Smooth muscle cell (in vitro differentiated cells): Measurements from ENCODE around the gene DTD2. TPM values are rescaled to one million over a fixed set of nuclear protein-coding genes. Genes with fewer than 3 reads are reported as not detected.

Source experiments
- DNase-seq: peaks from one replicate; lab custom pipeline; 2025; ENCODE audit not compliant: unreplicated experiment; lab: John Stamatoyannopoulos, UW
- H2AFZ ChIP-seq: fragments of 200-600 bp; sonication (generic); 2 replicates; pipeline ENCODE4 v1.6.0; 2016; ENCODE audit warnings: antibody characterized with exemption, low read depth, mild to moderate bottlenecking
- H3F3A ChIP-seq: fragments of 200-600 bp; sonication (generic); 2 replicates; pipeline ENCODE4 v1.6.0; 2017; ENCODE audit warnings: antibody characterized with exemption, low read depth
- H3K27ac ChIP-seq: fragments of 200-600 bp; sonication (generic); 2 replicates; pipeline ENCODE4 v1.5.1; 2016; ENCODE audit warnings: low read depth, mild to moderate bottlenecking
- H3K27me3 ChIP-seq: fragments of 200-600 bp; sonication (generic); 2 replicates; pipeline ENCODE4 v1.6.1; 2016; ENCODE audit warnings: low read depth, mild to moderate bottlenecking
- H3K36me3 ChIP-seq: fragments of 200-600 bp; sonication (generic); 2 replicates; pipeline ENCODE4 v1.5.1; 2016; ENCODE audit warnings: low read depth
- H3K4me1 ChIP-seq: fragments of 200-600 bp; sonication (generic); 2 replicates; pipeline ENCODE4 v1.5.1; 2016; ENCODE audit warnings: low read depth
- H3K4me2 ChIP-seq: fragments of 200-600 bp; sonication (generic); 2 replicates; pipeline ENCODE4 v1.6.0; 2016; ENCODE audit warnings: mild to moderate bottlenecking
- H3K4me3 ChIP-seq: fragments of 200-600 bp; sonication (generic); 2 replicates; pipeline ENCODE4 v1.5.1; 2016; ENCODE audit warnings: mild to moderate bottlenecking
- H3K79me2 ChIP-seq: fragments of 200-600 bp; sonication (generic); 2 replicates; pipeline ENCODE4 v1.6.0; 2016; ENCODE audit warnings: low read depth, mild to moderate bottlenecking
- H3K9ac ChIP-seq: fragments of 200-600 bp; sonication (generic); 2 replicates; pipeline ENCODE4 v1.6.0; 2016; ENCODE audit warnings: low read depth
- H3K9me3 ChIP-seq: fragments of 200-600 bp; sonication (generic); replicated peaks from 2 replicates; pipeline ENCODE4 v1.5.1; 2016; ENCODE audit warnings: low read depth
- H4K20me1 ChIP-seq: fragments of 200-600 bp; sonication (generic); 2 replicates; pipeline ENCODE4 v1.6.0; 2016; ENCODE audit warnings: low read depth
- WGBS: methylation state at CpG from one replicate; pipeline ENCODE4 v1.1.7; 2016; ENCODE audit warnings: low lambda C conversion rate; 5-methylcytosine and 5-hydroxymethylcytosine counted together
- polyA plus RNA-seq: library from polyadenylated mRNA; unstranded; fragments of >200 nt; fragmentation: Nextera tagmentation; extraction: Ambion mirVana; gene quantifications from 2 replicates; pipeline ENCODE4 v1.2.1, GENCODE V29; 2016
- total RNA-seq: library from RNA; depleted of rRNA; stranded (reverse); fragments of >200 nt; gene quantifications from 2 replicates; pipeline ENCODE4 v1.2.3, GENCODE V29; 2014
- TF ChIP-seq, protein P1 (sequence below): fragments of 200-600 bp; sonication (generic); IDR thresholded peaks from 2 replicates; pipeline ENCODE4 v1.5.1; 2017; ENCODE audit warnings: borderline replicate concordance, mild to moderate bottlenecking, antibody characterized with exemption; ENCODE audit not compliant: insufficient read depth, poor library complexity, severe bottlenecking

Gene DTD2
- total and polyA plus RNA-seq, 2 experiments from 2014 or later, result 8.6 to 30.4 TPM

DNA sequence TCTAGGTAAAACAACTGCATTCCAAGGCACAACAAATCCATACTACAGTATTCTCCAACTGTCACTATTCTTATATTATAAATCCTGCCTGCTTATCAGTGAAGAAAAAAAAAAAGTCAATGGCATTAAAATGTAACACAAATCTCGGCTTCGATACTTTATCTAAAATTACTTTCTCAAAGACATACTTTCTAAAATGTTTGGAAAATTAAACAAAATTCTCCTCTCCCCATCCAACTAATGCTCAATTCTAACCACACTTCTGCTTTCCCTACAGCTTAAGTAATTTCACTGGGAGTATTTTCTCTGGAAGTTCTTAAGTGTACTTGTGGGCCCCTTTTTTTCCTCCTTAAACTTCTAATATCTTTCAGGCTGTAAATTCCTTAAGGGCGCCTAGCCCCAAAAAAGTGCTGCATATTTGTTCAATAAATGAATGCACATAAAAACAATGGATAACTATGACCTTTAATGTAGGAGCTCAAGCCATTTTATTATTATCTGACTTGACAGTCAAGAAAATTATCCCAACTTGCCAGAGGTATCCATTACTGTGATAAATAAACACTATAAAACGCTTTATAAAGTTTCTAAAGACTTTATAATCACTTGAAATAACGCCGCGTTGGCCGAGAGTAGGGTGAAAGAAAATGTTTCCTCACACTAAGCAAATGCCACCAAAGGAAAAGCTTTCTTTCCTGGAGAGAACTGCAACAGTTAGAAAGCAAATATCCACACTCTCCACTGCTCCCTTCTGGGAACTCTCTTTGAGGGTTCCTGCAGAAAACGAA lies 37.9 kb downstream of the DTD2 start:
- Histone ChIP-seq H3K9me3 (no peaks in the 10 kb centered on the region), H3K36me3 (no peaks in the 10 kb centered on the region), H2AFZ (peak overlapping the region; percentile 19), H3K27ac (peak overlapping the region; percentile 70), H3F3A (no peaks in the 10 kb centered on the region), H4K20me1 (peaks cover 33% of the 10 kb centered on the region), H3K9ac (peak overlapping the region; percentile 82), H3K79me2 (peaks cover 54% of the 10 kb centered on the region), H3K4me3 (peak overlapping the region; percentile 84), H3K4me1 (peaks cover 11% of the 10 kb centered on the region), H3K27me3 (no peaks in the 10 kb centered on the region), H3K4me2 (peak overlapping the region; percentile 91)
- no peak for DNase-seq
- 17% methylated on average over 9 of the region's 9 CpGs for WGBS
- TF ChIP-seq, protein P1, sequence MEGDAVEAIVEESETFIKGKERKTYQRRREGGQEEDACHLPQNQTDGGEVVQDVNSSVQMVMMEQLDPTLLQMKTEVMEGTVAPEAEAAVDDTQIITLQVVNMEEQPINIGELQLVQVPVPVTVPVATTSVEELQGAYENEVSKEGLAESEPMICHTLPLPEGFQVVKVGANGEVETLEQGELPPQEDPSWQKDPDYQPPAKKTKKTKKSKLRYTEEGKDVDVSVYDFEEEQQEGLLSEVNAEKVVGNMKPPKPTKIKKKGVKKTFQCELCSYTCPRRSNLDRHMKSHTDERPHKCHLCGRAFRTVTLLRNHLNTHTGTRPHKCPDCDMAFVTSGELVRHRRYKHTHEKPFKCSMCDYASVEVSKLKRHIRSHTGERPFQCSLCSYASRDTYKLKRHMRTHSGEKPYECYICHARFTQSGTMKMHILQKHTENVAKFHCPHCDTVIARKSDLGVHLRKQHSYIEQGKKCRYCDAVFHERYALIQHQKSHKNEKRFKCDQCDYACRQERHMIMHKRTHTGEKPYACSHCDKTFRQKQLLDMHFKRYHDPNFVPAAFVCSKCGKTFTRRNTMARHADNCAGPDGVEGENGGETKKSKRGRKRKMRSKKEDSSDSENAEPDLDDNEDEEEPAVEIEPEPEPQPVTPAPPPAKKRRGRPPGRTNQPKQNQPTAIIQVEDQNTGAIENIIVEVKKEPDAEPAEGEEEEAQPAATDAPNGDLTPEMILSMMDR, result no peak

DNA sequence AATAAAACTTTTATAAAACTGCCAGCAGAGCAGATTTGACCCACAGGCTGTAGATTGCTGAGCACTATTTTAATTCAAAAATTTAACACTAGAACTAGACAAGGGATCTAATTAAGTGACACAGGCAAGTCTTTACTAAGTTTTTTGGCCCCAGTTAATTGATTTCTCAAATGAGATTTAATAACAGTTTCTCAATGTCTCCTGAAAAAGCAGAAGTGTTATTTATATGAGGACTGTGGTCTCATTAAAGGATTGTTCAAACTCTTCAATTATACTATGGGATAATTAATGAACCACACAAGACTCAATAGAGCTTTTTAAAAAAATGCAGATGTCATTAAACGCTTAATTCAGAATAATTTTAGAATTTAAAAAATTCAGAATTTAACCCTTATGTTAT lies 38.9 kb downstream of the DTD2 start:
- peaks cover 4% of the 10 kb centered on the region for H3F3A ChIP-seq
- peak overlapping the region; percentile 91 for H3K4me2 ChIP-seq
- 88% methylated on average over 1 of the region's 1 CpG for WGBS
- peaks cover 42% of the 10 kb centered on the region for H4K20me1 ChIP-seq
- TF ChIP-seq, protein P1, result no peak
- no peak overlapping the region for H2AFZ ChIP-seq
- peaks cover 62% of the 10 kb centered on the region for H3K79me2 ChIP-seq
- DNase-seq, result no peak
- H3K4me1 ChIP-seq, result peaks cover 11% of the 10 kb centered on the region
- no peaks in the 10 kb centered on the region for H3K36me3 ChIP-seq
- no peaks in the 10 kb centered on the region for H3K27me3 ChIP-seq
- peak overlapping the region; percentile 63 for H3K9ac ChIP-seq
- peak overlapping the region; percentile 84 for H3K4me3 ChIP-seq
- H3K27ac ChIP-seq, result peak overlapping the region; percentile 70
- no peaks in the 10 kb centered on the region for H3K9me3 ChIP-seq

DNA sequence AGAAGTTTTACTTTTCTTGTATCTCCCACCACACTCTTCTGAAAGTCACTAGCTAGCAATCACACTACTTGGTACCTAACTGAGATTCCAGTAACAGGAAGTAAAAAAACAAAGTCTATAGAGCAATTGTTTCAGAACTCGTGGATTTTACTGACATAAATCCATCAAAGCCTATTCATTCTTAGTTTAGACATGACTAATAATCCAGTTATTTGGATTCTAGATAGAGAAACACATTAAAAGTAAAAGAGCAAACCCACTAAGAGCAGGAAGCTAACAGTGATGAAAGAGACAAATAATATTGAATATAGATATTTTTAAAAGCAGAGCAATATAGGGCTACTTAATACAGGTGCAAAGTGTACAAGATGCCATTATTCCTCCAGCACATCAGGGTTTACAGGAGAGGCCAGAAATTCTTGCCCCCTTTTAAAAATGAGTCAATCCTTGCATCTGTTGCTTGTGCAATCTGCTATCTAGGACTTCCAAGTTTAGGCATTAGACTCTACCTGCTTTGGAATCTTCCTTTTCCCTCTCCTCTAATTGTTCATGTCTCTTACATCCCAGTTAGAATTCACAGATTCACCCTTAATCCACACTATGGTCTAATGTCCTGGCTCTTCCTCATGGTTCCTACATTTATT lies 43.0 kb downstream of the DTD2 start:
- 19% methylated on average over 1 of the region's 1 CpG for WGBS
- Histone ChIP-seq H3K27me3 (no peaks in the 10 kb centered on the region), H3K4me3 (no peak overlapping the region), H3K79me2 (peaks cover 98% of the 10 kb centered on the region), H3K9ac (peak overlapping the region; percentile 4), H4K20me1 (peaks cover 64% of the 10 kb centered on the region), H3F3A (peaks cover 4% of the 10 kb centered on the region), H3K27ac (peak overlapping the region; percentile 45), H3K36me3 (no peaks in the 10 kb centered on the region), H3K4me2 (peak overlapping the region; percentile 27), H3K9me3 (no peaks in the 10 kb centered on the region), H3K4me1 (peaks cover 22% of the 10 kb centered on the region), H2AFZ (no peak overlapping the region)
- TF ChIP-seq, protein P1, result no peak
- DNase-seq, result no peak
